ENCODE results near the gene NTRK1. TPM values are rescaled to one million over a fixed set of nuclear protein-coding genes. Genes with fewer than 3 reads are reported as not detected.

NTRK1 gene
- total RNA-seq, result not detected in 2 replicates

GRCh38 chr1:156860628-156861423 is at the start of gene NTRK1:
Gene NTRK1 (plus strand): TSS chr1:156860865. CDS start chr1:156860935, 70 bp downstream.

GRCh38 chr1:156816561-156817328 is 43.9 kb upstream of the NTRK1 start, which contains the start of gene SH2D2A:
Gene SH2D2A (minus strand): TSS chr1:156816848. CDS start chr1:156816708, 140 bp downstream.

GRCh38 chr1:156858959-156859522 is 1.6 kb upstream of the NTRK1 start, which contains the start of gene INSRR:
Gene INSRR (minus strand): TSS chr1:156859117. CDS start chr1:156858621, 496 bp downstream.

DNA sequence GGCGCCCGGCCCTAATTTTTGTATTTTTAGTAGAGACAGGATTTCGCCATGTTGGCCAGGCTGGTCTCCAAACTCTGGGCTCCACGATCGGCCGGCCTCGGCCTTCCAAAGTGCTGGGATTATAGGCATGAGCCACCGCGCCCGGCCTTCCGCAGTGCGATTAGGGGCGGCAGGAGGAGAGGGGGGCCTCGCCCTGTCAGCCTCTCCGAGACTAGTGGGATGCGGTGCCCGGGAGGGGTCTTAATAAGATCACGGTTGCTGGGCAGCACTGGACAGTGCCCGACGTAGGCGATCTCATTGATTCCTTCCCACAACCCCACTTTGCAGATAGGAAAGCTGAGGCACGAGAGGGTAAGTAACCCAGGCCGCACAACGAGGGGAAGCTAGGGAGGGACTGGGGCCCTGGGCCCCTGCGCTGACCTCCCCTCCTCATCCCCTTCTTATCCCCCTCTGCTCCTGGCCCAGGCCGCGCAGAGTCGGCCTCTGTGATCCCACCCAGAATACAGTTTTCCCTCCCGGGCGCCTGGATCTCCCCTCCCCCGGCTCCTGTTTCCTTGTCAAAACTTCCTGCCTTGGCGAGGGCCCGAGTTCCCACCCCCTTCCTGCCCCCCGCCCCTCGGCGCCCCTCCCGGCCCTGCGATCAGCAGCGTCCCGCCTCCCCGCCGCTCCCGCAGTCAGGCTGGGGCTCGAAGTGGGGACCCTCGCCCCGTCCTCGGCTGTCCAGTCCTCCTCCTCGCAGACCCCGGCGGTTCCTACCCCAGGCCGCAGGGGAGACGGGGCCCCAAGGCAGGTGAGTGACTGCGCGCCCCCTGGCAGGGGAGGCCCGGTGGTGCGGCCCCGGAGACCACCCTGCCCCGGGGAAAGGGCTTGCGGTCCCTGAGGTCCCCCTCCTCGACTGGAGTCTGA is 32.6 kb downstream of the NTRK1 start, which contains the start of gene PEAR1:
PEAR1 (plus strand) TSS at position 671 of the 906 bp plus-strand sequence. CDS start 10,209 bp downstream, outside the sequence.

DNA sequence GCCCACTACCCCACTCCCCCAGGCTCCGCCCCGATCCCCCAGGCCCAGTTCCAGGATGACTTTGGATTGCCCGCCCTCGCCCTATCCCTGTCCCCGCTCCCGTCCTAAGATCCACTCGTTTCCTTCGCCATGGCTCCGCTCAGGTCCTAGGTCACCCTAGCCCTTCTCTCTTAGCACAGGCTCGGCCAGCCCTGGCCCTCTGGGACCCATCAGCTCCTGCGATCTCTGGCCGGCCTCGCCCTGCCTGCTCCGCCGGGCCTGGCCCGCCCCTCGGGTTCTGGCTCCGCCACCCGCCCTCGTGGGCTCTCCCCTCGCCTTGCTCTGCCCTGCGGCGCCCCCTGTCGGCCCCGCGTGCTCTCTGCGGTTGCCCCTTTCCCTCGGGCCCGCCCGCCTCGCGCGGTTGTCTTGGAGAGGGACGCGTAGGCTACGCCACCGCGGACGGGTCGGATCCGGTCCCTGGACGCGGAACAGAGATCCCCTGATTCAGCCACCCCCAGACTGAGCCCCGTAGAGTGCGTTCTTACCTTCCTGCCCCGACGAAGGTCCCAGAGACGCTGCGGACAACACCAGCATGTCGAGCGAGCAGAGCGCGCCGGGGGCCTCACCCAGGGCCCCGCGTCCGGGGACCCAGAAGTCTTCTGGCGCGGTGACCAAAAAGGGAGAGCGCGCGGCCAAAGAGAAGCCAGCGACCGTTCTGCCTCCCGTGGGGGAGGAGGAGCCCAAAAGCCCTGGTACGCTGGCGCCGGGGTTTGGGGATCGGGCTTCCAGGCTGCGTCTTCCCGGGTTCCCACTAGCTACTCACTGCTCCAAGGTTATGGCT is 59.8 kb downstream of the NTRK1 start, which contains the start of gene LRRC71:
LRRC71 (plus strand) TSS at position 400 of the 820 bp plus-strand sequence; CDS start at position 572, 172 bp downstream.

Other genes with a start within 250 kb of the NTRK1 start
- not detected in 2 replicates for gene HAPLN2, start 241.4 kb upstream of the NTRK1 start, total RNA-seq
- not detected in 2 replicates for gene BCAN, start 218.7 kb upstream of the NTRK1 start, total RNA-seq
- gene NES, start 183.5 kb upstream of the NTRK1 start, total RNA-seq, result 2.0 and 69.7 TPM in 2 replicates
- 1.7 and 12.7 TPM in 2 replicates for gene CRABP2, start 155.3 kb upstream of the NTRK1 start, total RNA-seq
- gene METTL25B, start 132.4 kb upstream of the NTRK1 start, total RNA-seq, result 6.7 and 10.1 TPM in 2 replicates
- gene ISG20L2, start 132.1 kb upstream of the NTRK1 start, total RNA-seq, result 18.2 and 25.9 TPM in 2 replicates
- 20.6 and 37.7 TPM in 2 replicates for gene MRPL24, start 119.8 kb upstream of the NTRK1 start, total RNA-seq
- gene HDGF, start 109.2 kb upstream of the NTRK1 start, total RNA-seq, result 225 and 327 TPM in 2 replicates
- gene PRCC, start 93.3 kb upstream of the NTRK1 start, total RNA-seq, result 26.5 and 31.5 TPM in 2 replicates
- 0.14 TPM in 1 of 2 replicates, not detected in the other for gene SH2D2A, start 44.0 kb upstream of the NTRK1 start, total RNA-seq
- not detected in 2 replicates for gene INSRR, start 1.7 kb upstream of the NTRK1 start, total RNA-seq
- gene PEAR1, start 32.9 kb downstream of the NTRK1 start, total RNA-seq, result 10.1 and 16.2 TPM in 2 replicates
- 0.14 TPM in 1 of 2 replicates, not detected in the other for gene LRRC71, start 59.8 kb downstream of the NTRK1 start, total RNA-seq
- gene ARHGEF11, start 184.9 kb downstream of the NTRK1 start, total RNA-seq, result 38.1 and 48.1 TPM in 2 replicates
- not detected in 2 replicates for gene ETV3L, start 238.9 kb downstream of the NTRK1 start, total RNA-seq

Measured in placental pericyte (primary cell).